Stimulated activated CD4-positive, alpha-beta T cell treated with anti-CD3 and anti-CD28 coated beads, Interleukin-12 subunit alpha, Interleukin-12 subunit beta, amount 100 ng/mL, for 4 hours (primary cell): Measurements from ENCODE around the gene TPPP.
"Not testable (repeated sequence)": the region's sequence is repeated elsewhere in the genome, so short reads cannot be mapped to it uniquely, and the experiment has no call there.

Source experiments
- DNase-seq: peaks from one replicate; pipeline ENCODE4 v3.0.0-alpha.2; 2020

Gene TPPP

GRCh38 chr5:693271-694041, at the start of gene TPPP:
Gene TPPP, minus strand, starts transcription at chr5:693352. Its CDS starts 15,292 bp downstream, at chr5:678060.
- DNase-seq = peak; percentile 88

GRCh38 chr5:742276-742675, 49.1 kb upstream of the TPPP start:
- not testable (repeated sequence) for DNase-seq

GRCh38 chr5:734145-734544, 41.0 kb upstream of the TPPP start:
- not testable (repeated sequence) for DNase-seq

GRCh38 chr5:732754-733454, 39.8 kb upstream of the TPPP start:
- DNase-seq = not testable (repeated sequence)

GRCh38 chr5:729225-729624, 36.1 kb upstream of the TPPP start:
- not testable (repeated sequence) for DNase-seq

GRCh38 chr5:727087-727486, 33.9 kb upstream of the TPPP start:
- not testable (repeated sequence) for DNase-seq

GRCh38 chr5:723865-724264, 30.7 kb upstream of the TPPP start:
- DNase-seq = not testable (repeated sequence)

- not testable (repeated sequence) for DNase-seq
Measured at GRCh38 chr5:723309-723708, 30.2 kb upstream of the TPPP start.

- not testable (repeated sequence) for DNase-seq
Measured at GRCh38 chr5:719379-719778, 26.2 kb upstream of the TPPP start.

- no peak for DNase-seq
Measured at GRCh38 chr5:717143-717542, 24.0 kb upstream of the TPPP start.

- DNase-seq = not testable (repeated sequence)
Measured at GRCh38 chr5:716740-717139, 23.6 kb upstream of the TPPP start.

- DNase-seq = not testable (repeated sequence)
Measured at GRCh38 chr5:715636-716035, 22.5 kb upstream of the TPPP start.

GRCh38 chr5:714215-715118, 21.3 kb upstream of the TPPP start:
- DNase-seq = not testable (repeated sequence)

GRCh38 chr5:713686-714085, 20.5 kb upstream of the TPPP start:
- not testable (repeated sequence) for DNase-seq

GRCh38 chr5:708848-709517, 15.8 kb upstream of the TPPP start:
- not testable (repeated sequence) for DNase-seq

- not testable (repeated sequence) for DNase-seq
Measured at GRCh38 chr5:708374-708773, 15.2 kb upstream of the TPPP start.

GRCh38 chr5:706127-706526, 13.0 kb upstream of the TPPP start:
- not testable (repeated sequence) for DNase-seq

- DNase-seq = not testable (repeated sequence)
Measured at GRCh38 chr5:696753-697702, 3.9 kb upstream of the TPPP start.

- not testable (repeated sequence) for DNase-seq
Measured at GRCh38 chr5:696191-696590, 3.0 kb upstream of the TPPP start.

GRCh38 chr5:695475-695874, 2.3 kb upstream of the TPPP start:
- not testable (repeated sequence) for DNase-seq

GRCh38 chr5:694042-694431, 885 bp upstream of the TPPP start:
- DNase-seq = not testable (repeated sequence)
